Amniotic stem cell (primary cell): ENCODE results near the gene TCF25.
"Not testable (repeated sequence)": the region's sequence is repeated elsewhere in the genome, so short reads cannot be mapped to it uniquely, and the experiment has no call there.

Experiments used
- DNase-seq: peaks from one replicate; lab custom pipeline; 2025; lab: John Stamatoyannopoulos, UW

The TCF25 gene

GRCh38 chr16:89844739-89845339 lies 28.6 kb upstream of the TCF25 start:
- DNase-seq = no peak

DNA sequence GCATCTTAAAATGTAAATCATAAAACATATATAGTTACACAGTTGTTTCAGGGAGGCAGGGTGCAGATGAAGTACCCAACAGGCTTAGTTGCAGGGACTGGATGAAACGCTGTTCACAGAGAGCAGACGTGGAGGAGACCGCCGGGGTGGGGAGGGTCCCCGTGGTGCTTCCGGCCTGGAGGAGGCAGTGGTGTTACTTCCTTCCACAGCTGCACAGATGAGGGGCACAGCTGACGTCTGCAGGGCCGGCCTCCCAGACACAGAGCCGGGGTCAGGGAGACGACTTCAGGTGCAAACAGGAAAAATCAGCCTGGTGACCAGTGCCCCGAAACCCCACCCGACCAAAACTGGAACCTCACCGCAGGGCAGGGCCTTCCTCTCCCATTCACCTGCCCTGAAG lies 28.0 kb upstream of the TCF25 start:
- DNase-seq = no peak

- no peak for DNase-seq
Observed at GRCh38 chr16:89847051-89847939, 26.1 kb upstream of the TCF25 start.

GRCh38 chr16:89847940-89848297 lies 25.5 kb upstream of the TCF25 start:
- no peak for DNase-seq

GRCh38 chr16:89848974-89849373 lies 24.4 kb upstream of the TCF25 start:
- no peak for DNase-seq

DNA sequence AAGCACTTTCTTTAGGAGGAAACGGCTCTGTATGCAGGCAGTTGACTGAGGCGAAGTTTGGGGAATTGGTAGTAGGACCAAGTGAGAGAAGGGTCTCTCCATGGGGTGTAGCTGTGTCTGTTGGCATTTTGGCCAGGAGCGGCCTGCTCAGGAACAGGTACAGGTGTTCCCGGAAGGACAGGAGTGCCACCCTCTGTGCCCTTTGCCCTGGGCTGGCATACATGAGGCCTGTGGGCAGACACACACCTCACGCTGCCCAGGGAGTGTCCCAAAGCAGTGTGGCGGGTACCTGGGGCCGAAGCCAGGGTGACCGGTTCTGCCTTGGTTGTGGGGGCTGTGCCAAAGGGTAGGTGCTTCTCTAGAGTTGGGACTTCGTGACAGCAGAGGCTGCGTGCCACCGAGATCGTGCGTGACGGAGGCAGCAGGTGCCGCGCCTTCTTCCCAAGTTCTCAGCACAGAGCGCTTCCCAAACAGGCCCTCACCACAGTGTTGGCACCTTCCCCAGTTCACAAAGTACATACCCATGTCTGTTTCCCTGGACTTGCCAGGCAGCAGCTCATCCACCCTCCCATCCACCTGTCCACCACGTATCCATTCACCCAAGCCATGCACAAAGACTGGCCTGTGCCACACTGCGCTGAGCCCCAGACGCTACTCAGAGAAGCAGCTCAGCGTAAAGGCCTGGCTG lies 19.9 kb upstream of the TCF25 start:
- DNase-seq = no peak

- DNase-seq = no peak
Observed at GRCh38 chr16:89855301-89855945, 18.0 kb upstream of the TCF25 start.

- DNase-seq = no peak
Observed at GRCh38 chr16:89855986-89856385, 17.4 kb upstream of the TCF25 start.

GRCh38 chr16:89858973-89859614 lies 14.3 kb upstream of the TCF25 start:
- no peak for DNase-seq

GRCh38 chr16:89859615-89860007 lies 13.8 kb upstream of the TCF25 start:
- no peak for DNase-seq

GRCh38 chr16:89860747-89861304 lies 12.6 kb upstream of the TCF25 start:
- no peak for DNase-seq

- no peak for DNase-seq
Observed at GRCh38 chr16:89861648-89862047, 11.7 kb upstream of the TCF25 start.

GRCh38 chr16:89862732-89863131 lies 10.7 kb upstream of the TCF25 start:
- DNase-seq = no peak

GRCh38 chr16:89863741-89864526 lies 9.5 kb upstream of the TCF25 start:
- DNase-seq = no peak

- DNase-seq = no peak
Observed at GRCh38 chr16:89864527-89864820, 8.9 kb upstream of the TCF25 start.

- no peak for DNase-seq
Observed at GRCh38 chr16:89867918-89868317, 5.5 kb upstream of the TCF25 start.

DNA sequence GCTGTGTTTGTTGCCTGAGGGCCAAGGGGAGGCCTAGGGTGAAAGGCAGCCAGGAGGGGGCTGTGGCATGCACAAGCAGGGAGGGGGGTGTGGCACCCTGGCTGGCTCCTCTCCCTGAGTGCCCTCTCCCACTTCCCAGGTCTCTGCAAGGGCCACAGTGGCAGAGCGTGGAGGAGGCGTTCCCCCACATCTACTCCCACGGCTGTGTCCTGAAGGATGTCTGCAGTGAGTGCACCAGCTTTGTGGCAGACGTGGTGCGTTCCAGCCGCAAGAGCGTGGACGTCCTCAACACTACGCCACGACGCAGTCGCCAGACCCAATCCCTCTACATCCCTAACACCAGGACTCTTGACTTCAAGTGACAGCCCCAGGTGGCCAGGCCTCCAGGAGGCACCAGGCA lies 3.5 kb upstream of the TCF25 start:
- DNase-seq = no peak

- DNase-seq = no peak
Observed at GRCh38 chr16:89870440-89870839, 3.0 kb upstream of the TCF25 start.

DNA sequence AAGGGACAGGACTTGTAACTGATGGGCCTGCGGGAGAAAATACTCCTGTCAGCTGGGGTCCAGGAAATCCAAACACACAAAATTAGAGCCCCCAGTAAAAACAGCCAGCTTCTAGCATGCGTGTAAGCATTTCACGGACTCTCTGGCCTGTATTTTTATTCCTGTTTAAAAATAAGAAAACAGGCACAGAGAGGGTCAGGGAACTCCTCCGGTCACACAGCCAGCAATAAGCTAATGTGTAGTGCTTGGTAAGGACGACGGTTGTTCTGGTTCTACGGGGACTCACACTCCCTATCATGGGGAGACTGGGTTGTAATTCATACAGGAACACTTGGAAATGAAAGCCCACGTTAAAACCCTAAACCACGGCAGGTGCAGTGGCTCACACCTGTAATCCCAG lies 1.5 kb upstream of the TCF25 start:
- DNase-seq = no peak

DNA sequence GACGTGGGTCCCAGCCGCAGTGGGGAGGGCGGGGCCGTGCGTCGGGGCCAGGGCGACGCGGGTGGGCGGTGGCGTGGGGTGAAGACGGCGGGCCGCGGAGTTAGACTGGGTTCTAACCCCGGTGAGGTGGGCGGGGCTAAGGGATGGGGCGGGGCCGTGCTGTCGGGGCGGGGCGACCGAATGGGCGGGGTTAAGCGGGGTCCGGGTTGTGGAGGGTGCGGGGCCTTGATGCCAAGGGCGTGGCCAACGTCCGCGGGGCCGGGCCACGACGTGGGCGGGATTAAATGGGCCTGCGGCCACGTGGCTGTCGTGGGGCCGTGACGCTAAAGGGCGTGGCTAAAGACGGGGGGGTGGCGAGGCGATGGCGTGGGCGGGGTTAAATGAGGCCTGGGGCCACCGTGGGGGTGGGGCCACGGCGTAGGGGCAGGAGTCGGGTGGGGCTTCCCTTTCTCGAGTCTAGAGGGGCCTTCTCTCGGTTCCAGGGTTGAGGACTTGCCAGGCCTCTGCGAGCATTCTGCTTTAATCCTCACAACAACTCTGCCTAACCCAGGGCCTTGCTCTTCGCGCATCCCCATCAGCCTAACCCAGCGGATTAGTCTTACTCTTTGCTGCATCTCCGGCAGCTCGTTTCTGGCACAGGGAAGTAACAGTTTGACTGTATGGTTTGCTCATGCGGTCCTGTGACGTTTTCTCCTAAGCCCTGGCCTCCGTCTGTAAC lies 739 bp downstream of the TCF25 start:
- peak; percentile 89 for DNase-seq

- DNase-seq = not testable (repeated sequence)
Observed at GRCh38 chr16:89879123-89879522, 5.7 kb downstream of the TCF25 start.
